HepG2 (cell line): ENCODE data around the gene GTF2H4. TPM values are rescaled to one million over a fixed set of nuclear protein-coding genes. Genes with fewer than 3 reads are reported as not detected.

Source experiments
- ATAC-seq: fragments of 200-7000 bp; cut with Tn5 transposase; 3 replicates; pipeline ENCODE4 v1.9.1; 2020; ENCODE audit warnings: mild to moderate bottlenecking, moderate library complexity
- BruUV-seq: library from RNA; stranded (reverse); fragments of 400-500 nt; replicated peaks from 2 replicates; lab custom pipeline; 2021; lab: Mats Ljungman, UMichigan
- CTCF ChIA-PET: fragments of 300-600 bp; formaldehyde crosslinking; extraction: SDS; loops from one replicate; lab custom pipeline; 2021; ENCODE audit warnings: low total read pairs, inconsistent platforms, low intra/inter-chr PET ratio; lab: Yijun Ruan, JAX
- POLR2A ChIA-PET: fragments of 350-600 bp; sonication (Branson Sonifier 250); formaldehyde crosslinking; loops from one replicate; lab custom pipeline; 2020; ENCODE audit warnings: antibody characterized with exemption, inconsistent platforms; lab: Yijun Ruan, JAX
- DNase-seq: peaks from one replicate; pipeline ENCODE4 v3.0.0-alpha.2; 2015; ENCODE audit warnings: low spot score
- FAIRE-seq: peaks from 3 replicates; lab custom pipeline; 2011; peaks lifted over from hg19 to GRCh38; lab: Jason Lieb, UNC
- H2AFZ ChIP-seq: one replicate; pipeline ENCODE4 v1.6.1; 2011; ENCODE audit warnings: low read length, inconsistent platforms
- H3K27ac ChIP-seq: fragments of 300-600 bp; 3 replicates; pipeline ENCODE4 v1.8.0; 2011; ENCODE audit warnings: mixed run types, mild to moderate bottlenecking, mixed read lengths, low read length, inconsistent platforms; ENCODE audit not compliant: insufficient read depth; ENCODE audit errors: extremely low read length
- H3K27me3 ChIP-seq, 2 experiments: fragments of 200-600 bp in 1 of 2; 2 replicates in 1 of 2; 3 replicates in 1 of 2; pipeline versions ENCODE4 v1.6.0 to v1.8.0; 2011; ENCODE audit warnings: low read length in 2 of 2, mild to moderate bottlenecking in 2 of 2, moderate library complexity in 2 of 2, inconsistent platforms in 1 of 2; ENCODE audit not compliant: insufficient read depth in 2 of 2, control insufficient read depth in 1 of 2
- H3K36me3 ChIP-seq, 2 experiments: fragments of 200-600 bp in 1 of 2; replicated peaks in 1 of 2; 2 replicates in 1 of 2; 3 replicates in 1 of 2; pipeline versions ENCODE4 v1.5.1 to v1.8.0; 2011; ENCODE audit warnings: low read length in 2 of 2, inconsistent platforms in 1 of 2; ENCODE audit not compliant: insufficient read depth in 2 of 2, control insufficient read depth in 1 of 2
- H3K4me1 ChIP-seq: 2 replicates; pipeline ENCODE4 v1.5.1; 2012; ENCODE audit warnings: low read length, inconsistent platforms; ENCODE audit not compliant: insufficient read depth
- H3K4me2 ChIP-seq: 2 replicates; pipeline ENCODE4 v1.6.0; 2011; ENCODE audit warnings: low read depth, low read length, inconsistent platforms
- H3K4me3 ChIP-seq, 3 experiments: fragments of 200-600 bp in 1 of 3; sonication (generic), shearing (Covaris generic) in 1 of 3; replicated peaks in 1 of 3; 2 replicates each; pipeline ENCODE4 v1.5.1; 2011 to 2016; ENCODE audit warnings: low read length in 3 of 3, inconsistent platforms in 2 of 3, low read depth in 2 of 3, mild to moderate bottlenecking in 2 of 3, control low read depth in 1 of 3, mixed read lengths in 1 of 3; ENCODE audit not compliant: insufficient read depth in 1 of 3
- H3K79me2 ChIP-seq: one replicate; pipeline ENCODE4 v1.6.1; 2011; ENCODE audit warnings: low read length, inconsistent platforms; ENCODE audit not compliant: insufficient read depth
- H3K9ac ChIP-seq: 2 replicates; pipeline ENCODE4 v1.6.0; 2011; ENCODE audit warnings: mild to moderate bottlenecking, low read depth, low read length, inconsistent platforms; ENCODE audit not compliant: insufficient read depth
- H3K9me3 ChIP-seq: 2 replicates; pipeline ENCODE4 v1.5.1; 2012; ENCODE audit warnings: mild to moderate bottlenecking, low read length
- H4K20me1 ChIP-seq: 2 replicates; pipeline ENCODE4 v1.6.0; 2011; ENCODE audit warnings: inconsistent platforms, mild to moderate bottlenecking, low read length, moderate library complexity; ENCODE audit not compliant: insufficient read depth
- FOSL2 ChIP-seq: sonication (generic); formaldehyde crosslinking; IDR thresholded peaks from 2 replicates; pipeline ENCODE4 v1.4.0; 2020; ENCODE audit warnings: missing genetic modification reagents
- KLF16 ChIP-seq, 2 experiments: sonication (generic) in 1 of 2; formaldehyde crosslinking in 1 of 2; IDR thresholded peaks; 2 replicates each; pipeline versions ENCODE4 v1.6.1 to v1.8.0; 2016 to 2023; ENCODE audit warnings: missing genetic modification reagents in 2 of 2, missing compliant biosample characterization in 1 of 2
- NFATC3 ChIP-seq: sonication (generic); formaldehyde crosslinking; IDR thresholded peaks from 2 replicates; pipeline ENCODE4 v1.5.1; 2020; ENCODE audit warnings: mild to moderate bottlenecking, missing genetic modification reagents
- SMC3 ChIP-seq: IDR thresholded peaks from 2 replicates; pipeline ENCODE4 v1.6.1; 2011; ENCODE audit warnings: low read length, improper control_type of control experiment
- THAP7 ChIP-seq: sonication (generic); formaldehyde crosslinking; IDR thresholded peaks from 2 replicates; pipeline ENCODE4 v1.8.1; 2023; ENCODE audit warnings: mild to moderate bottlenecking, missing genetic modification reagents
- TIGD3 ChIP-seq: sonication (generic); formaldehyde crosslinking; IDR thresholded peaks from 2 replicates; pipeline ENCODE4 v1.5.1; 2020; ENCODE audit warnings: mild to moderate bottlenecking, missing genetic modification reagents, borderline replicate concordance
- ZNF10 ChIP-seq: sonication (generic); formaldehyde crosslinking; IDR thresholded peaks from 2 replicates; pipeline ENCODE4 v1.4.0; 2020; ENCODE audit warnings: mild to moderate bottlenecking, low read depth, missing genetic modification reagents, borderline replicate concordance
- ZNF296 ChIP-seq: sonication (generic); formaldehyde crosslinking; conservative IDR thresholded peaks from 2 replicates; pipeline ENCODE4 v1.5.0; 2020; ENCODE audit warnings: mild to moderate bottlenecking, missing genetic modification reagents
- ZNF446 ChIP-seq: sonication (generic); formaldehyde crosslinking; IDR thresholded peaks from 2 replicates; pipeline ENCODE4 v1.5.0; 2020; ENCODE audit warnings: mild to moderate bottlenecking, missing genetic modification reagents
- ZNF496 ChIP-seq: sonication (generic); formaldehyde crosslinking; IDR thresholded peaks from 2 replicates; pipeline ENCODE4 v1.8.1; 2023; ENCODE audit warnings: mild to moderate bottlenecking, moderate library complexity, missing genetic modification reagents; ENCODE audit not compliant: insufficient replicate concordance
- ZSCAN9 ChIP-seq: IDR thresholded peaks from 2 replicates; pipeline ENCODE4 v1.6.1; 2016; ENCODE audit warnings: borderline replicate concordance
- WGBS: methylation state at CpG from one replicate; pipeline ENCODE4 v1.1.6; 2017; ENCODE audit warnings: low lambda C conversion rate; 5-methylcytosine and 5-hydroxymethylcytosine counted together
- in situ Hi-C: cut with HindIII; loops from 2 replicates; pipeline ENCODE4 v1.10.0; 2017; ENCODE audit warnings: low pct_unique_long_range_greater_than_20kb; ENCODE audit not compliant: extremely low pct_ligation_motif_present
- intact Hi-C: fragments of 100-400 bp; cut with micrococcal nuclease; formaldehyde crosslinking; loops from one replicate; pipeline ENCODE4 v1.10.0; 2022; ENCODE audit not compliant: unreplicated experiment
- polyA plus RNA-seq, 8 experiments: library from polyadenylated mRNA; depleted of rRNA in 3 of 8; stranded (reverse) in 7 of 8; unstranded in 1 of 8; fragments of >200 nt; fragmentation: Illumina TruSeq in 4 of 8; extraction: Trizol in 4 of 8; gene quantifications; 2 replicates each; pipeline versions ENCODE4 v1.2.1 to v1.2.3, GENCODE V29; 2011 to 2016; ENCODE audit warnings: low read depth in 4 of 8, missing spikeins in 1 of 8, mixed read lengths in 1 of 8; ENCODE audit not compliant: insufficient read depth in 1 of 8
- total RNA-seq, 5 experiments: library from RNA; depleted of rRNA; stranded (reverse); fragments of >200 nt; fragmentation: Illumina TruSeq; extraction: Trizol; gene quantifications; 2 replicates each; pipeline ENCODE4 v1.2.3, GENCODE V29; 2016; ENCODE audit warnings: low read depth in 1 of 5
- TF ChIP-seq, protein P1 (sequence below): IDR thresholded peaks from 2 replicates; pipeline ENCODE4 v1.6.1; 2018; ENCODE audit warnings: missing genetic modification reagents, mild to moderate bottlenecking, missing compliant biosample characterization

GTF2H4 gene
- total and polyA plus RNA-seq, 2 of the 13 experiments (the other 11 are each of a cell fraction or from before 2014, with no cell fraction given), result 15.9 to 49.3 TPM

DNA sequence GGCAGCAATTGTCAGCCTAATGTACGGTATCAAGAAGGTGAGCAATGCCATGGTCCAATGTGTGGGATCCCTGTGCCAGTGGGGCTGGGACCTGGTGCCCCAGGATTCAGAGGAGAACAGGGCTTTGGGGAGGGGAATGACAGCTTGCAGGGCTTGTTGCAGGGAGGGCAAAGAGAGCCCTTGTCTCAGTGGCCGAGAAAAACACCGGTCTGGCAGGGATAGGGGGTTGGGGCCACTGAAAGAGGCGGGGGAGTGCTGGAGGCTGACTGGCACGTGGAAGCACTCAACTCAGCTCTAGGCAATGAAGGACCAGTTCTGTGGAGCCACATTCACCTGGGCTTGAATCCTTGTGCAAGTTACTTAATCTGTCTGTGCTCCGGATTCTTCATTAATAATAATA lies 29.3 kb downstream of the GTF2H4 start (continued):
- TF ChIP-seq THAP7 (no peak), KLF16 (CRISPR knock-in tag; IDR thresholded peaks at IDR 0.05) (no peak)

DNA sequence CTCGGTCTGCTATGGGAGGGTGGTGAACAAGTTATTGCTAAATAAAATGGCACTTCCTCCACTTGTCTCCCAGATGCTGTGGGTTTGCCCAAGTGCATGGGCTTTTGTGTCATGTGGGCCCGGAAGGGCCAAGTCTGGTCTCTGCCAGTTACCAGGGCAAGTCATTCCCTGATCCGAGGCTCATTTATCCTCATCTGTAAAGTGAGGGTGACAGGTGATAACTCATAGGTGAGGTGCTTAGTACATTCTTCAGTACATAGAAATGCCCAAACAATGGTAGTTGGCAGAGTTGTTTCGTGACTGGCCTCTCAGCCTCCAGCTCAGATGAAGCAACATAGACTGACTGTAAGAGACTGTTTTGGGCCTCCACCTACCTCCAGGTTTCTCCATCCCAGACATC lies 30.7 kb downstream of the GTF2H4 start:
- no peak overlapping the region for H3K4me3 ChIP-seq
- no peaks in the 10 kb centered on the region for H3K36me3 ChIP-seq
- H3K4me1 ChIP-seq, result peaks cover 18% of the 10 kb centered on the region
- no peak for TF ChIP-seq ZNF10 (CRISPR knock-in tag)
- TF ChIP-seq ZNF296 (CRISPR knock-in tag), result no peak
- no peak for TF ChIP-seq SMC3
- no peak for TF ChIP-seq ZNF446 (CRISPR knock-in tag)
- TF ChIP-seq ZNF496 (CRISPR knock-in tag), result no peak
- TF ChIP-seq NFATC3 (CRISPR knock-in tag), result no peak
- TF ChIP-seq, protein P1, sequence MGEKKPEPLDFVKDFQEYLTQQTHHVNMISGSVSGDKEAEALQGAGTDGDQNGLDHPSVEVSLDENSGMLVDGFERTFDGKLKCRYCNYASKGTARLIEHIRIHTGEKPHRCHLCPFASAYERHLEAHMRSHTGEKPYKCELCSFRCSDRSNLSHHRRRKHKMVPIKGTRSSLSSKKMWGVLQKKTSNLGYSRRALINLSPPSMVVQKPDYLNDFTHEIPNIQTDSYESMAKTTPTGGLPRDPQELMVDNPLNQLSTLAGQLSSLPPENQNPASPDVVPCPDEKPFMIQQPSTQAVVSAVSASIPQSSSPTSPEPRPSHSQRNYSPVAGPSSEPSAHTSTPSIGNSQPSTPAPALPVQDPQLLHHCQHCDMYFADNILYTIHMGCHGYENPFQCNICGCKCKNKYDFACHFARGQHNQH, result no peak
- no peak for TF ChIP-seq ZSCAN9 (CRISPR knock-in tag)
- TF ChIP-seq TIGD3 (CRISPR knock-in tag), result no peak
- TF ChIP-seq FOSL2 (CRISPR knock-in tag), result no peak
- TF ChIP-seq, all 625 proteins: peak for 0
- no peak for DNase-seq
- Histone ChIP-seq H4K20me1 (no peaks in the 10 kb centered on the region), H3K9me3 (no peaks in the 10 kb centered on the region), H3K79me2 (no peaks in the 10 kb centered on the region), H3K4me2 (no peak overlapping the region), H3K27me3 (peaks cover 3 to 38% of the 10 kb centered on the region in 2 experiments; a peak in 4 of 5 replicates), H2AFZ (no peak overlapping the region), H3K27ac (no peak overlapping the region), H3K9ac (no peak overlapping the region)
- WGBS, result 11% methylated on average over 4 of the region's 4 CpGs
- no TSS peak for BruUV-seq
- CTCF ChIA-PET, result no interaction called here
- intact Hi-C loops (no loop called here), in situ Hi-C loops (no loop called here)
- POLR2A ChIA-PET, result no interaction called here
- no peak for ATAC-seq
- FAIRE-seq, result no peak
